HG02884 (cell line): ENCODE measurements around the gene CXXC1.
A peak's percentile ranks its signal among the peaks of the same experiment; 100 is the strongest.
"Not testable (repeated sequence)": the region's sequence is repeated elsewhere in the genome, so short reads cannot be mapped to it uniquely, and the experiment has no call there.

ENCODE experiments used
- ATAC-seq: cut with Tn5 transposase; IDR thresholded peaks from one replicate; pipeline ENCODE4 v1.9.1; 2021; ENCODE audit warnings: mild to moderate bottlenecking, moderate library complexity; ENCODE audit not compliant: unreplicated experiment

Gene CXXC1

DNA sequence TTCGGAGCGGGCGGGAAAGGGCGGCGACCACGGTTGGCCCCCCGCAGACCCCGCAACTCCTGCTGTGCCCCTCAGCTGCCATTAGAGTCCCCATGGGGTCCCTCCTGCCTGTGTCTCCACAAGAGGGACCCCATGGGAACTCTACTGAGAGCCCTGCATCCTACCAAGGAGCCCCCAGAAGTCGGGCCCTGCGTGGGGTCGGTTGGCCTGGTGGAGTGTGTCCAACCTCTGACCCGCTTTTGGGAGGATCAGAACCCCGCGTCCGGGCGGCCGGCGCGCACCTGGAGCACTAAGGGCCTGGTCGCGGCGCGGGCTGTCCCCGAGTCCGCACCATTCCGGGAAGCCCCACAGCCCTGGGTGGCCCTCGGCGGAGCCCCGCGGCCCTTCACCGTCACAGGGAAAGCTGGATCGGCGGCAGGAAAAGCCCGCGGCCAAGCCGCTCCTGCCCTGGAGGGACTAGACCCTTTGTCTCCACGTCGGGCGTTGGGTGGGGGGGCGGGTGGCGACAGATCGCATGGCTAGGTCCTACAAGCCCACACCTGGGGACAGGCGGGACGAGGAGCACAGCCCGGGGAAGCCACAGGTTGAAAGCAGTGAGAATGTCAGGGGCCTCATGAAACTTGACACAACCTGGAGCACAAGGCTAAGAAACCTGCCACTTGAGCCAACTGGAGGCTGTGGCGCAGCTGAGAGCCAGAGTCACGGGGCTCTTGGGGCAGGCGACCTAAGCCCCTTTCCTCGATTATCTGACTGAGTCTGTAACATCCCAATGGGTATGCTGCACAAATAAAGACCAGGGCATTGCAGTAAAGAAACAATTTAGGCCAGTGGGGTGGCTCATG, 11.2 kb upstream of the CXXC1 start:
- peak; percentile 8 for ATAC-seq

- peak; percentile 100 for ATAC-seq
Measured at GRCh38 chr18:50297621-50298442, 10.3 kb upstream of the CXXC1 start.

DNA sequence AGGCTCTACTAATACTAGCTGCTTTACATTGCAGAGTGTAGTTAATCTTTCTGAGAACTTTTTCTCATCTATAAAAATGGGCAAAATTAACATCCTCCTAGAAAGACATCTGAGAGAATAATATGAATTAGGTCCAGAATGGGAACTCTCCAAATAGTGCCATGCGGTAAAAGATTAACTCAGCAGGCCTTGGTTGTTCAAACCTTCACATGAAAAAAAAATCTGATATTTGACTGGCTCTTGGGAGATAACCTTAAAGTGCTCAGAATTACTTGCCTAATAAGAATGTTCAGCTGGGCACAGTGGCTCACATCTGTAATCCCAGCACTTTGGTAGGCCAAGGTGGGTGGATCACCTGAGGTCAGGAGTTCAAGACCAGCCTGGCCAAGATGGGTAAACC, 5.5 kb upstream of the CXXC1 start:
- no peak for ATAC-seq

- ATAC-seq = no peak
Measured at GRCh38 chr18:50289108-50289443, 1.6 kb upstream of the CXXC1 start.

GRCh38 chr18:50288348-50289107, 1.0 kb upstream of the CXXC1 start:
- not testable (repeated sequence) for ATAC-seq

DNA sequence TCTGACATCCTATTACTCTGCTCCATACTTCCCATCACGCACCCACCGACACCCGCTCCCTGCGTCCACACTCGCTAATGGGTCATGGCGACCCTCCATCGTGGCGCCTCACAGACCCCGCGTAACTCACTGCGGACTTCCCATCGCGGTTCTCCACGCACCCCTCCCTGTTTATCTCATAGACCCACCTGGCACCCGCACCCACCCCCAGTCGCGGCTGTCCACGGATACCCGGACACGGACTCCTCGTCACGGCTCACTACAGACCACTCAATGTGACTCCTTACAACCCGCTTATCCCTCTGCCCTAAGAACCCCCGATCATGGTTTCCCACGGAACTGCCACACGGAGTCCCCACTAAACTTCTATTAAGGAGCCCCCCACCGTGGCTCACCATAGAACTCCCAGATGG, 458 bp downstream of the CXXC1 start:
- ATAC-seq = no peak

DNA sequence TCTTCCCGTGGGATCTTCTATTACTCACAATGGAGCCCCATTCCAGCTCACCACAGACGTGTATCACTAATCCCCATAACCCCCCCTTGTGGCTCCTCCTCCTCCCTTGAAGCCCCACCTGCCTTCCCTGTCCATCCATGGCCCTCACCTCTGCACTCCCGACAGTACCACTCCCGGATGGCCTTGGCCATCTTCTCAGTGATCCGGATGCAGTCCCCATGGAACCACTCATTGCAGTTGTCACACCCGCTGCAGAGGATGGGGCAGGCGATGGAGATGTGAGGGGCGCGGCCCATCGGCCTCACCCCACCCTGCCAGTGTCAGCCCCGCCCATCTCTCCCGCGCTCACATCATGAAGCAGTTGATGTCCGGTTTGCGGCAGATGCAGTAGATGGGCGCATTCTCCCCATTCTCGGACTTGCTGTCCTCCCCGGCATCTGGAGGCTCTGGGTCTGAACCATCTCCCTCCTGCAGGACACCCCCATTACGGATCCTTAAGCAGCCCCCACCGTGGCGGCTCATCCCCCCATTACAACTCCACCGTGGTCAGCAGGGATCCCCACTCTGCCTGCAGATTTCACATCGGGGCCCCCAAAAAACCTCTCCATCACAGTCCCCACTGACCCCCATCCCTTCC, 983 bp downstream of the CXXC1 start:
- ATAC-seq = no peak

DNA sequence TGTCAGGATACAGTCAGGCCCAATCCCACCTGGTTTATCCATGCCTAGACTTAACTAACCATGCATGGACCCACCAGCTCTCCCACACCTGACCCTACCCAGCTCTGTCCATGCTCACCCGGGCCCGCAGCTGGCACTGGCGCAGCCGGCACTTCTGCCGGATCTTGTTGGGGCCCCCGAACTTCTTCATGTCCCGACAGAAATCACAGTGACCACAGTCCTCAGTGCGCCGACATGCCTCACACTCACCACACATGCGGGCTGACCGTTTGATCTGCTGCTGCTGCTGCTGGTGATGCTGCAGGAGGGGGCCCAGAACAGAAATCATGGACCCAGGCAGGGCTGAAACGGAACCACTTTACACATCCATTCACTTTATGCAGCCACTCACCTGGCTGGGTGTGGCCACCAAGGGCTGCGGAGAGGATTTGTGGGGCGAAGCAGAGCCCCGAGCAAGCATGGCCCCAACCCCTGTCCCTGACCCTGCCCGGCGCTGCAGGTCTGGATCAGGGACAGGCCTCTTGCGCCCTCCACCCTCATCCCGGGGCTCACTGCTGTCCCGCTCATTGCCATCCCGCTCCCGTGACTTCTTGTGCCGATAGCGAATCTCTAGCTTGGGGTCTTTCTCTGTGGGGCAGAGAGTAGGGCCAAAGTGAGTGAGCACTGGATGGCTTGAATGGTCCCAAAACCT, 1.7 kb downstream of the CXXC1 start:
- ATAC-seq = no peak

DNA sequence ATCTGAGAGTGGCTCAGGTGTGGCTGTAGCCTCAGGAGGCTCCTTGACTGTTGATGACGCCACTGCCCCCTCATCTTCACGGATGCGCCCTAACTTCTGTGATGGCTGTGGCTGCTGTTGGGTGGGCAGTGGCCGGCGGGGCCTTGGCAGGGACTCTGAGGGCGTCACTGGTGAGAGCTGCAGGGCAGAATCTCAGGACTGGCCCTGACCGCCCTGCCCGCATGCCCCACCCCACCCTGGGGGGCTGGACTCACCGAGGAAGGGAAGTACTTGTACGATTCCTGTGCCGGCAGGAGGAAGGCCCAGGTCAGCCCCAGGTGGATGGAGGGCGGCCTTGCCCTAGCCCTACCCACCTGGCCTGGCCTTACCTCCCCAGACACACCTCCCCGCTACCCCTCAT, 2.4 kb downstream of the CXXC1 start:
- ATAC-seq = no peak

DNA sequence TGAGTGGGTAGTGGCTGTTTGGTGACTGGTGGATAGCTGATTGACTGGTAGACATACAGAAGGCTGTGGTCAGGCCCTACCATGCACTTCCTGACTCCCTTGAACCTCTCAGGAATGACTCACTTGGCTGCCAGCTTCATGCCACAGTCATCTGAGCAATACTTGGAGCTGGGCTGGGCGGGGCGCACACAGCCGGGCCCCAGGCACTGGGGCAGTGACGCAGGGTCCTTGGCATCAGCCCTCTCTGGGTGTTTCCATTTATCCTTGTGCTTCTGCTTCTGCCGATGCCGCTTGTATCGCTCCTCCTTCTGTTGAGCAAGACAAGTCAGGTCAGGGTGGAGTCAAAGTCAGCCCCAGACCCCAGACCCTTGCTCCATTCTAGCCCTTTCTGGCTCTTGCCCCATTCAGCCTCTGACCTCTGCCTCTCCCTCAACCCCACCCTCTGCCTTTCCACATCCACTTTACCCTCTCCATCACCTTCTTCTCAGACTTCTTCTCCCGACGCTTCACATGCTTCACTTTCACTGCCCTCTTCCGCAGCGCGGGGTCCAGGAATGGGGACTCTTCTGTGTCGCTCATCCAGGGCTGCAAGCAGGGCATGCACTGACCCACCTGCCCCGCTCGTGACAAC, 3.1 kb downstream of the CXXC1 start:
- ATAC-seq = no peak

DNA sequence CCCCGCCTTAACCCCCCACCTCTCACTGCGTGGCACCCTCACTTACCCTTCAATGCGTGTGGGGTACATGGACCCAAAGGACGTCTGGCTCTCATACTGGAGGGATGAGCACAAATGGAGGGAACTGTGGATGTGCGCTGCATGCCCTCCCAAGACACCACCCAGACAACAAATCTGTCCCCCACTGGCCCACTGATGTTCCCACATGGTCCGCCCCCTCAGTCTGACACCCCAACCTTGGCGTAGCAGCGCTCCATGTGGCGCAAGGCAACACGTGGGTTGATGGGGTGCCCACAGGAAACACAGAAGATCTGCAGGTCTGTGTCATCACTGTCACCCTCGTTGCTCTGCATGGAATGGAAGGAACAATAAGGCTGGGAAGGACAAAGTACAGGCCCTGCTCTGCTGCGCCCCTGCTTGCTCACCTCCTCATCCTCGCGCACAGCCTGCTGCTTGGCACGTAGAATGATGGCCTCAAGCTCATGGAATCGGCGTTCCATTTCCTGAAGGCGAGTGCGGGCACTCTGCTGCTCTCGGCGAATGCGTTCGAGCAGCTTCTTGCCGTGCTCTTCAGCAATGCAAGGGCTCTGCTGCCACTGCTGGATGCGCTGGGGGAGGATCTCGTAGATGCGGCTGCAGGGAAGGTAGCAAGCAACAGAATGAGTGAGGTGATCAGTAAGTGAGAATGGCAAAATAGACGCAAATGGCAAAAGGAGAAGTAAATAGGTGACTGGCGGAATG, 3.9 kb downstream of the CXXC1 start:
- ATAC-seq = no peak

GRCh38 chr18:50282521-50283335, 4.8 kb downstream of the CXXC1 start:
- no peak for ATAC-seq

- no peak for ATAC-seq
Measured at GRCh38 chr18:50281972-50282520, 5.4 kb downstream of the CXXC1 start.

DNA sequence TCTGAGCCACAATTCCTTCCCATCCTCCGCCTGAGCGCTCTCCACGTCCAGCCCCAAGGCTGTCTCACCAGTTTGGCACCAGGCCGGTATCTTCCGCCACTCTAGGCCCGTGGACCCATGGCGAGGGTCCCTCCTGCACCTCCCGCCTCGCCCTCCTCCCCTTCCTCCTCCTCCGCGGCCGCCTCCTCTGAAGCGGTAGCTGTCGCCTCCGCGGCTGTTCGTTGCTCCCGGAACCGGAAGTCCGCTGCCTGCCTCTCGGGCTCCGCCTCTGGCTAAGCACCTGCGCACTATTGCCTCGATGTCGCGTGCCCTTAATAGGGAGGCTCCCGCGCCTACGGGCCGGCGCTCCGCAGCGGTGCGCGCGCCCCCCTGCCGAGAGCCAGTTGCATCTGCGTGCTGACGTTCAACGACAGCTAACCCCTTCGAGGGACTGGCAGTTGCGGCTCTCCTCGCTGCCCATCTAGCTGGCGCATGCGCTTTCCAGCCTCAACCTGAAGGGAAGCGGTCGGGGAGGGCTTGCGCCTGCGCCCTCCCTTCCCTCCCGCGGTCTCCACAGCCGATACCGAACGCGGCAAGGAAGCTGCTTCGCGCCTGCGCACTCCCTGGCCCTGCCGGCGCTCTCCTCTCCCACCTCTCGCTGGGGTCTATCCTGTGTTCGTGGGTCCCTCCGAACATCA, 6.1 kb downstream of the CXXC1 start, which contains the start of gene MBD1:
MBD1 (minus strand) TSS at position 229 of the 677 bp plus-strand sequence. CDS start 1,531 bp downstream, outside the sequence.
- peak; percentile 87 for ATAC-seq

- ATAC-seq = no peak
Measured at GRCh38 chr18:50280707-50281294, 6.7 kb downstream of the CXXC1 start.

- ATAC-seq = no peak
Measured at GRCh38 chr18:50279752-50280151, 7.7 kb downstream of the CXXC1 start.

DNA sequence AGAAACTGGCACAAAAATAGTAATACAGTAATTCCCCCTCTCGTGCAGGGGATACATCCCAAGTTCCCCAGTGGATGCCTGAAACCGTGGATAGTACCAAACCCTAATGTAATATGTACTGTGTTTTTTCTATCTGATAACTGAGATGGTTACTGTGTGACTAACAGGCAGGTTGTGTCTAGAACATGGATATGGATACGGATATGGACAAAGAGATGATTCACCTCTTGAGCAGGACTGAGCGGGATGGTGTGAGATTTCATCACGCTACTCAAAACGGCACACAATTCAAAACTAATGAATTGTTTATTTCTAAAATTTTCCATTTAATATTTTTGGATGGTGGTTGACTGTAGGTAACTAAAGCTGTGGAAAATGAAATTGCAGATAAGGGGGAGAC, 9.6 kb downstream of the CXXC1 start:
- ATAC-seq = no peak
